Right lobe of liver (tissue), 6 donors: Measurements from ENCODE around the gene TRIM63. TPM values are rescaled to one million over a fixed set of nuclear protein-coding genes. Genes with fewer than 3 reads are reported as not detected.

Source experiments
- ATAC-seq, 4 donors: fragments of 200-7000 bp; cut with Tn5 transposase; one replicate each; pipeline ENCODE4 v1.9.1; 2020; ENCODE audit warnings: mild to moderate bottlenecking in 4 of 4, moderate library complexity in 4 of 4
- DNase-seq, 3 donors: peaks; one replicate each; pipeline ENCODE4 v3.0.0-alpha.2; 2020
- H3K27ac ChIP-seq, 3 donors: fragments of 200-600 bp; one replicate each; pipeline ENCODE4 v1.8.0; 2022
- H3K27me3 ChIP-seq, 2 donors: fragments of 200-600 bp; one replicate each; pipeline ENCODE4 v1.8.0; 2022
- H3K36me3 ChIP-seq, 4 donors: fragments of 200-600 bp; sonication (generic) in 1 of 4; one replicate each; pipeline versions ENCODE4 v1.5.1 to v1.8.0; 2017 to 2022; ENCODE audit warnings: control low read depth in 1 of 4
- H3K4me1 ChIP-seq, 4 donors: fragments of 200-600 bp; sonication (generic) in 1 of 4; one replicate each; pipeline versions ENCODE4 v1.5.1 to v1.8.0; 2017 to 2022; ENCODE audit warnings: control low read depth in 1 of 4
- H3K4me3 ChIP-seq, 3 donors: fragments of 200-600 bp; one replicate each; pipeline ENCODE4 v1.8.0; 2022
- H3K9me3 ChIP-seq, 4 donors: fragments of 200-600 bp; sonication (generic) in 1 of 4; one replicate each; pipeline versions ENCODE4 v1.5.1 to v1.8.0; 2017 to 2022; ENCODE audit warnings: control low read depth in 1 of 4
- POLR2A ChIP-seq: fragments of 450-650 bp; IDR thresholded peaks from one replicate; pipeline ENCODE4 v1.6.1; 2017; ENCODE audit warnings: antibody characterized with exemption, mild to moderate bottlenecking
- WGBS: methylation state at CpG from one replicate; pipeline ENCODE4 v1.1.6; 2018; ENCODE audit warnings: low coverage, low lambda C conversion rate; ENCODE audit not compliant: insufficient coverage; ENCODE audit errors: missing lambda C conversion rate; 5-methylcytosine and 5-hydroxymethylcytosine counted together
- intact Hi-C, 2 donors: fragments of 100-400 bp; cut with DNase I; formaldehyde crosslinking; loops; one replicate each; pipeline versions ENCODE4 v1.11.2 to v1.14.1; 2022
- total RNA-seq, 6 experiments: library from RNA; depleted of rRNA in 2 of 6; stranded (reverse); fragments of >200 nt in 2 of 6; fragmentation: NEBNext Ultra II Directional in 3 of 6; extraction: Animal tissue kit (Norgen Biotek cat#: 25700) in 3 of 6; gene quantifications; one replicate each; pipeline versions ENCODE4 v1.1.0 to v1.2.4, GENCODE V29; 2016 to 2023
- TF ChIP-seq, protein P1 (sequence below), 4 donors: fragments of 200-600 bp in 3 of 4; fragments of 450-650 bp in 1 of 4; IDR thresholded peaks; one replicate each; pipeline versions ENCODE4 v1.5.1 to v1.8.0; 2016 to 2022; ENCODE audit warnings: antibody characterized with exemption in 4 of 4, mild to moderate bottlenecking in 2 of 4
- donor health status: DM: no; HTN: yes; CAD: no.
- donor health status: DM: no; HTN: no; CAD: no.
- donor health status: DM: no; HTN: no; CAD: no.
- donor health status: DM: no; HTN: yes; CAD: no.
- donor health status: DM: no; HTN: yes; CAD: no.

TRIM63 gene
- total RNA-seq, 6 experiments from 2014 or later: 0.18 to 3.5 (median 0.49) TPM; not detected in 3

DNA sequence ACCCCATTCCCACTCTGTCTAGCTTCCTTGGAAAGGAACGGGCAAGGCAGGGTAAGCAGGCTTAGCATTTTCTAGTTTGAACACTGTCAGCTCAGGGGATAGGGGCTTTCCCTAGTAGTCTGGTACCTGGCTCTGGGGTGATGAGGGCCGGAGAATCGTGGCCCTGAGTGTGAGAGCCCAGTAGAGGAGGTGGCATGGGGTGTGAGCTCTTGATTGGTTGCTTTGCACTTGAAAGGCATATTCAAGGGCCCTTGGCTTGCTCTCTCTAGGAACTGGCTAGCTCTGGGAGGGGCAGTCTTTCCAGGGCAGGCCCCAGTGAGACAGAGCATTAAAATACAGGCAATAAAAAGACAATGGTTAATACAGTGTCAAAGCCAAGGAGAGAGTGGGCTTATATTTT lies 56.6 kb downstream of the TRIM63 start:
- intact Hi-C loops: no loop called here
- Histone ChIP-seq H3K27ac (no peak overlapping the region), H3K36me3 (no peaks in the 10 kb centered on the region), H3K4me1 (no peaks in the 10 kb centered on the region), H3K27me3 (no peaks in the 10 kb centered on the region), H3K4me3 (no peak overlapping the region), H3K9me3 (no peaks in the 10 kb centered on the region)
- DNase-seq: no peak
- 72% methylated on average over 3 of the region's 3 CpGs for WGBS
- no peak for TF ChIP-seq POLR2A
- TF ChIP-seq, protein P1, sequence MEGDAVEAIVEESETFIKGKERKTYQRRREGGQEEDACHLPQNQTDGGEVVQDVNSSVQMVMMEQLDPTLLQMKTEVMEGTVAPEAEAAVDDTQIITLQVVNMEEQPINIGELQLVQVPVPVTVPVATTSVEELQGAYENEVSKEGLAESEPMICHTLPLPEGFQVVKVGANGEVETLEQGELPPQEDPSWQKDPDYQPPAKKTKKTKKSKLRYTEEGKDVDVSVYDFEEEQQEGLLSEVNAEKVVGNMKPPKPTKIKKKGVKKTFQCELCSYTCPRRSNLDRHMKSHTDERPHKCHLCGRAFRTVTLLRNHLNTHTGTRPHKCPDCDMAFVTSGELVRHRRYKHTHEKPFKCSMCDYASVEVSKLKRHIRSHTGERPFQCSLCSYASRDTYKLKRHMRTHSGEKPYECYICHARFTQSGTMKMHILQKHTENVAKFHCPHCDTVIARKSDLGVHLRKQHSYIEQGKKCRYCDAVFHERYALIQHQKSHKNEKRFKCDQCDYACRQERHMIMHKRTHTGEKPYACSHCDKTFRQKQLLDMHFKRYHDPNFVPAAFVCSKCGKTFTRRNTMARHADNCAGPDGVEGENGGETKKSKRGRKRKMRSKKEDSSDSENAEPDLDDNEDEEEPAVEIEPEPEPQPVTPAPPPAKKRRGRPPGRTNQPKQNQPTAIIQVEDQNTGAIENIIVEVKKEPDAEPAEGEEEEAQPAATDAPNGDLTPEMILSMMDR (IDR thresholded peaks at IDR 0.05): no peak
- no peak for ATAC-seq

GRCh38 chr1:26009796-26010447 lies 57.5 kb downstream of the TRIM63 start:
- TF ChIP-seq POLR2A: no peak
- TF ChIP-seq, protein P1 (IDR thresholded peaks at IDR 0.05): no peak
- H3K27me3 ChIP-seq: no peaks in the 10 kb centered on the region
- WGBS: 74% methylated on average over 6 of the region's 6 CpGs
- intact Hi-C loops: no loop called here
- ATAC-seq (no peak), DNase-seq (no peak)
- no peak overlapping the region for H3K4me3 ChIP-seq
- H3K36me3 ChIP-seq: no peaks in the 10 kb centered on the region
- no peaks in the 10 kb centered on the region for H3K4me1 ChIP-seq
- H3K27ac ChIP-seq: no peak overlapping the region
- no peaks in the 10 kb centered on the region for H3K9me3 ChIP-seq

DNA sequence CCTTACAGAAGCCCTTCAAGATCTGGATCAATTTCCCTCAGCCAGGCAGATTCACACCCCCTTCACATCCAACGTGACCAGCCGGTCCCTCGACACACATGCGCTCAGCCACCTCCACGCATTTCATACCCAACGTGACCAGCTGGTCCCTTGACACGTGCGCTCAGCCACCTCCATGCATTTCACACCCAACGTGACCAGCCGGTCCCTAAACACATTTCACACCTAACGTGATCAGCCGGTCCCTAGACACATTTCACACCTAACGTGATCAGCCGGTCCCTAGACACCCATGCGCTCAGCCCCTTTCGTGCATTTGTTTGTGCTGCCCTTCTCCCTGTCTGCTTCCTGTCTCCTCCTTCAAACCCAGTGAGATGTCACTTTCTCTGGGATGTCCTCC lies 60.7 kb downstream of the TRIM63 start:
- Histone ChIP-seq H3K27ac (no peak overlapping the region), H3K4me3 (no peak overlapping the region), H3K4me1 (no peaks in the 10 kb centered on the region), H3K9me3 (no peaks in the 10 kb centered on the region), H3K27me3 (no peaks in the 10 kb centered on the region), H3K36me3 (no peaks in the 10 kb centered on the region)
- WGBS: 90% methylated on average over 15 of the region's 16 CpGs
- ATAC-seq (no peak), DNase-seq (no peak)
- no peak for TF ChIP-seq POLR2A
- TF ChIP-seq, protein P1 (IDR thresholded peaks at IDR 0.05): no peak
- intact Hi-C loops: no loop called here

DNA sequence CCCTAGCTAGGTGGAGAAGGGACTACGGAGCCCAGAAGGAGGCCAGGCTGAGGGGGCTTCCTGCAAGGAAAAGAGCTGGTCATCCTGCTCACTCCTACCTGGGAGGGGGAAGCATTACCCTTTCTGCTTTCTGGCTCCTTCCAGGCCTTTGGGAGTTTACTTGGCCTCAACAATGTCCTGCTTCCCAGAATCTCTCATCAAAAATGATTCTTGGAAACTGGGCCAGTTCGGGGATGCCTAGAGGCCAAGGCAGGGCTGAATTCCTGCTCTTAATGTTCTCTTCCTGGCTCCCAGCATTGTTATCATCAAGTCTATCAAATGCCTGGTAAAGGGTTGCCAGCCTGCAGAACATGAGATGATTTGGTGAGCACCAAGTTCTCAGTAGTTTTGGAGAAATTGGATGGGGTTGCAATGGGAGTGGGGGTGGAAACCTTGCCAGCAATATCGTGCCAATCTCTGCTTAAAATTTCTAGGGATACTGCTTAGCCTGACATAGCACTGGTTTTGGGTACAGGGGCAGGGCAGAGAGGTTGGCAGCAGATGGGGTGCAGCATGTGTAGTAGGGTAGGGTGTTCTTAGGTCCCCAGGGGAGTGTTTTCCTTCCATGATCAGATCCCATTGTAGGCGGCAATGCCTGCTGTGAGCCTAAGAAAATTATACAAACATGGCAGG lies 61.9 kb downstream of the TRIM63 start:
- no peaks in the 10 kb centered on the region for H3K27me3 ChIP-seq
- H3K4me1 ChIP-seq: no peaks in the 10 kb centered on the region
- H3K4me3 ChIP-seq: no peak overlapping the region
- H3K27ac ChIP-seq: no peak overlapping the region
- 72% methylated on average over 4 of the region's 4 CpGs for WGBS
- H3K9me3 ChIP-seq: no peaks in the 10 kb centered on the region
- ATAC-seq (no peak), DNase-seq (no peak)
- TF ChIP-seq, protein P1 (IDR thresholded peaks at IDR 0.05): no peak
- H3K36me3 ChIP-seq: no peaks in the 10 kb centered on the region
- intact Hi-C loops: no loop called here
